Endothelial cell (in vitro differentiated cells): Measurements from ENCODE around the gene RALBP1. TPM values are rescaled to one million over a fixed set of nuclear protein-coding genes. Genes with fewer than 3 reads are reported as not detected.
"Not testable (repeated sequence)": the region's sequence is repeated elsewhere in the genome, so short reads cannot be mapped to it uniquely, and the experiment has no call there.

ENCODE experiments used
- DNase-seq: peaks from one replicate; pipeline ENCODE4 v3.0.0; 2021; ENCODE audit warnings: low spot score
- H3K27ac Mint-ChIP-seq: one replicate; pipeline ENCODE4 v1.8.0; 2021; ENCODE audit warnings: mixed read lengths, inconsistent platforms; ENCODE audit not compliant: unreplicated experiment
- H3K27me3 Mint-ChIP-seq: one replicate; pipeline ENCODE4 v1.8.0; 2021; ENCODE audit warnings: mild to moderate bottlenecking, moderate library complexity, mixed read lengths, inconsistent platforms; ENCODE audit not compliant: unreplicated experiment
- H3K36me3 Mint-ChIP-seq: one replicate; pipeline ENCODE4 v1.8.0; 2021; ENCODE audit warnings: mild to moderate bottlenecking, low read depth, mixed read lengths, inconsistent platforms; ENCODE audit not compliant: unreplicated experiment
- H3K4me1 Mint-ChIP-seq: one replicate; pipeline ENCODE4 v1.8.0; 2021; ENCODE audit warnings: mild to moderate bottlenecking, mixed read lengths, inconsistent platforms; ENCODE audit not compliant: unreplicated experiment
- H3K4me3 Mint-ChIP-seq: one replicate; pipeline ENCODE4 v1.8.0; 2021; ENCODE audit warnings: mild to moderate bottlenecking, mixed read lengths, inconsistent platforms; ENCODE audit not compliant: unreplicated experiment
- H3K9me3 Mint-ChIP-seq: one replicate; pipeline ENCODE4 v1.8.0; 2021; ENCODE audit warnings: mixed read lengths, inconsistent platforms; ENCODE audit not compliant: unreplicated experiment
- CTCF ChIP-seq: fragments of 200-600 bp; sonication (generic); IDR thresholded peaks from one replicate; pipeline ENCODE4 v1.5.0; 2021; ENCODE audit warnings: antibody characterized with exemption; ENCODE audit not compliant: unreplicated experiment
- total RNA-seq: library from RNA; stranded (reverse); fragmentation: NEBNext Ultra II Directional; extraction: Animal tissue kit (Norgen Biotek cat#: 25700); gene quantifications from one replicate; pipeline ENCODE4 v1.2.1, GENCODE V29; 2021; ENCODE audit not compliant: unreplicated experiment

RALBP1 gene
- total RNA-seq, 1 donor from 2014 or later, result 56.8 TPM

GRCh38 chr18:9431296-9431695 lies 44.0 kb upstream of the RALBP1 start:
- H3K27ac Mint-ChIP-seq, result no peak overlapping the region
- H3K4me3 Mint-ChIP-seq, result no peak overlapping the region
- H3K9me3 Mint-ChIP-seq, result no peaks in the 10 kb centered on the region
- TF ChIP-seq CTCF, result no peak
- H3K27me3 Mint-ChIP-seq, result no peaks in the 10 kb centered on the region
- DNase-seq, result no peak
- H3K4me1 Mint-ChIP-seq, result no peaks in the 10 kb centered on the region
- no peaks in the 10 kb centered on the region for H3K36me3 Mint-ChIP-seq

GRCh38 chr18:9433122-9433521 lies 42.2 kb upstream of the RALBP1 start:
- not testable (repeated sequence) for H3K27me3 Mint-ChIP-seq, H3K36me3 Mint-ChIP-seq, H3K4me3 Mint-ChIP-seq, H3K4me1 Mint-ChIP-seq, H3K27ac Mint-ChIP-seq, H3K9me3 Mint-ChIP-seq, DNase-seq

GRCh38 chr18:9433671-9434121 lies 41.6 kb upstream of the RALBP1 start:
- no peak for DNase-seq
- Mint-ChIP-seq H3K9me3 (no peaks in the 10 kb centered on the region), H3K4me3 (no peak overlapping the region), H3K27ac (no peak overlapping the region), H3K36me3 (no peaks in the 10 kb centered on the region), H3K27me3 (no peaks in the 10 kb centered on the region), H3K4me1 (no peaks in the 10 kb centered on the region)
- no peak for TF ChIP-seq CTCF

- no peak for TF ChIP-seq CTCF
- no peak overlapping the region for H3K27ac Mint-ChIP-seq
- no peaks in the 10 kb centered on the region for H3K9me3 Mint-ChIP-seq
- H3K27me3 Mint-ChIP-seq, result no peaks in the 10 kb centered on the region
- DNase-seq, result no peak
- no peak overlapping the region for H3K4me3 Mint-ChIP-seq
- no peaks in the 10 kb centered on the region for H3K4me1 Mint-ChIP-seq
- H3K36me3 Mint-ChIP-seq, result no peaks in the 10 kb centered on the region
Measured at GRCh38 chr18:9434122-9434701, 41.1 kb upstream of the RALBP1 start.

GRCh38 chr18:9435041-9435440 lies 40.3 kb upstream of the RALBP1 start:
- Mint-ChIP-seq H3K36me3 (no peaks in the 10 kb centered on the region), H3K27me3 (no peaks in the 10 kb centered on the region), H3K9me3 (no peaks in the 10 kb centered on the region), H3K27ac (no peak overlapping the region), H3K4me3 (no peak overlapping the region), H3K4me1 (no peaks in the 10 kb centered on the region)
- TF ChIP-seq CTCF, result no peak
- no peak for DNase-seq
